Stomach (tissue), 9 donors: ENCODE results near the gene LAMC2. TPM values are rescaled to one million over a fixed set of nuclear protein-coding genes. Genes with fewer than 3 reads are reported as not detected.

Experiments
- DNase-seq, 2 donors: peaks; one replicate each; pipeline versions ENCODE4 v3.0.0 to v3.0.0-alpha.2; 2013 to 2019
- H3K27ac ChIP-seq, 5 donors: fragments of 200-600 bp in 4 of 5; sonication (generic) in 4 of 5; one replicate each; pipeline ENCODE4 v1.5.1; 2013 to 2019; ENCODE audit warnings: mild to moderate bottlenecking in 1 of 5, moderate library complexity in 1 of 5
- H3K27me3 ChIP-seq, 3 donors: fragments of 200-600 bp; sonication (generic); one replicate each; pipeline ENCODE4 v1.5.1; 2017 to 2019; ENCODE audit warnings: mixed run types in 1 of 3
- H3K36me3 ChIP-seq, 4 donors: fragments of 200-600 bp; sonication (generic); 1 replicate in 3 of 4; 2 replicates in 1 of 4; pipeline ENCODE4 v1.5.1; 2016 to 2019
- H3K4me1 ChIP-seq, 4 donors: fragments of 200-600 bp; sonication (generic); one replicate each; pipeline ENCODE4 v1.5.1; 2016 to 2019
- H3K4me3 ChIP-seq, 4 donors: fragments of 200-600 bp; sonication (generic) in 3 of 4; one replicate each; pipeline ENCODE4 v1.5.1; 2016 to 2019; ENCODE audit warnings: mild to moderate bottlenecking in 1 of 4
- H3K9me3 ChIP-seq, 4 donors: fragments of 200-600 bp; sonication (generic); one replicate each; pipeline ENCODE4 v1.5.1; 2016 to 2019
- CTCF ChIP-seq, 7 experiments: fragments of 450-650 bp in 4 of 7; fragments of 200-600 bp in 3 of 7; sonication (generic) in 3 of 7; IDR thresholded peaks; one replicate each; pipeline ENCODE4 v1.5.1; 2016 to 2019; ENCODE audit warnings: antibody characterized with exemption in 7 of 7, control low read depth in 2 of 7, mild to moderate bottlenecking in 1 of 7
- EP300 ChIP-seq: sonication (generic); formaldehyde crosslinking; IDR thresholded peaks from one replicate; pipeline ENCODE4 v1.6.1; 2017; ENCODE audit warnings: antibody characterized with exemption
- POLR2A ChIP-seq, 4 donors: fragments of 450-650 bp; IDR thresholded peaks; one replicate each; pipeline ENCODE4 v1.6.1; 2016; ENCODE audit warnings: antibody characterized with exemption in 4 of 4, control low read depth in 2 of 4, mild to moderate bottlenecking in 1 of 4, moderate library complexity in 1 of 4
- POLR2AphosphoS5 ChIP-seq, 3 donors: sonication (generic); formaldehyde crosslinking; IDR thresholded peaks; one replicate each; pipeline ENCODE4 v1.6.1; 2016; ENCODE audit warnings: antibody characterized with exemption in 3 of 3
- WGBS, 5 donors: extraction: QIAGEN DNeasy Blood & Tissue Kit in 3 of 5; methylation state at CpG; one replicate each; pipeline versions ENCODE4 v1.1.5 to v1.1.7; 2013 to 2018; 5-methylcytosine and 5-hydroxymethylcytosine counted together
- intact Hi-C: fragments of 100-400 bp; cut with DNase I; formaldehyde crosslinking; loops from one replicate; pipeline ENCODE4 v1.15.1; 2023; ENCODE audit warnings: low total_unique reads
- polyA plus RNA-seq, 3 donors: library from polyadenylated mRNA; stranded (reverse); fragments of 200-250 nt; gene quantifications; one replicate each; pipeline ENCODE4 v1.2.3, GENCODE V29; 2013
- total RNA-seq, 5 donors: library from RNA; depleted of rRNA; stranded (reverse); fragments of >200 nt; gene quantifications; one replicate each; pipeline versions ENCODE4 v1.1.0 to v1.2.3, GENCODE V29; 2014 to 2016
- donor health status: healthy with polysubstance abuse.
- donor health status: Bipolar disorder and iron deficiency.
- donor health status: healthy.

Gene LAMC2
- total and polyA plus RNA-seq, 8 donors = 2.0 to 21.3 (median 12.4) TPM

- Histone ChIP-seq H3K9me3 (no peaks in the 10 kb centered on the region), H3K27ac (no peak overlapping the region), H3K4me3 (no peak overlapping the region), H3K27me3 (no peaks in the 10 kb centered on the region), H3K36me3 (no peaks in the 10 kb centered on the region), H3K4me1 (no peaks in the 10 kb centered on the region)
- no peak for DNase-seq
- WGBS, 5 donors = 59 to 79% (median 69%) methylated on average over 1 of the region's 1 CpG
- intact Hi-C loops = no loop called here
- no peak for TF ChIP-seq EP300
- TF ChIP-seq POLR2AphosphoS5 (IDR thresholded peaks at IDR 0.05) = no peak
- TF ChIP-seq POLR2A (IDR thresholded peaks at IDR 0.05) = no peak
- TF ChIP-seq CTCF (IDR thresholded peaks at IDR 0.05) = no peak
These were observed 18.4 kb upstream of the LAMC2 start for GRCh38 chr1:183167676-183168075.

DNA sequence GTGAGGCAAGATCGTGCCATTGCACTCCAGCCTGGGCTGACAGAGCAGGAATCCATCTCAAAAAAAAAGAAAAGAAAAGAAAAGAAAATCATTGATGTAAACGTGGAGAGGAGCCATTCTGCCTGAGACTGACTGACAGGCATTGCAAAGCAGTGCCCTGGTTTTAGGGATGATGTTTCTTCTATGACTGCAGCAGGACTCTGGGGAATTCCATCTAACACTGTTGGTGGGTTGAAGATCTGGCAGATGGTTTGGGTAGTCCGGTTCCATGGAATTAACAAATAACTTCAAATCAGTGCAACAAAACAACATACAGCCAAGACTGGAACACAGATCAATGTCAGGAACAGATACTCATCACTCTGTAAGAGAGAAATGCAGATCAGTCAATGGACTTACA lies 17.8 kb upstream of the LAMC2 start:
- Histone ChIP-seq H3K36me3 (no peaks in the 10 kb centered on the region), H3K4me1 (no peaks in the 10 kb centered on the region), H3K27ac (no peak overlapping the region), H3K9me3 (no peaks in the 10 kb centered on the region), H3K27me3 (no peaks in the 10 kb centered on the region), H3K4me3 (no peak overlapping the region)
- intact Hi-C loops = no loop called here
- 67 to 80% (median 70%) methylated on average over 3 of the region's 3 CpGs for WGBS, 5 donors
- DNase-seq = no peak
- TF ChIP-seq CTCF (IDR thresholded peaks at IDR 0.05) = no peak
- TF ChIP-seq EP300 = no peak
- no peak for TF ChIP-seq POLR2A (IDR thresholded peaks at IDR 0.05)
- no peak for TF ChIP-seq POLR2AphosphoS5 (IDR thresholded peaks at IDR 0.05)

GRCh38 chr1:183173828-183174227 lies 12.2 kb upstream of the LAMC2 start:
- TF ChIP-seq POLR2A (IDR thresholded peaks at IDR 0.05) = no peak
- H3K4me1 ChIP-seq = peaks cover 0 to 12% (median 2%) of the 10 kb centered on the region in 4 donors
- DNase-seq = no peak
- H3K27ac ChIP-seq = no peak overlapping the region
- no peaks in the 10 kb centered on the region for H3K36me3 ChIP-seq
- intact Hi-C loops = no loop called here
- no peak overlapping the region for H3K4me3 ChIP-seq
- no peaks in the 10 kb centered on the region for H3K9me3 ChIP-seq
- 66 to 82% (median 69%) methylated on average over 2 of the region's 2 CpGs for WGBS, 5 donors
- H3K27me3 ChIP-seq = no peaks in the 10 kb centered on the region

- 61 to 91% (median 72%) methylated on average over 1 of the region's 1 CpG for WGBS, 5 donors
These were observed 10.4 kb upstream of the LAMC2 start for GRCh38 chr1:183175631-183176030.

More at GRCh38 chr1:183175631-183176030, 10.4 kb upstream of the LAMC2 start:
- TF ChIP-seq EP300 (no peak), CTCF (IDR thresholded peaks at IDR 0.05) (no peak), POLR2A (IDR thresholded peaks at IDR 0.05) (no peak), POLR2AphosphoS5 (IDR thresholded peaks at IDR 0.05) (no peak)
- Histone ChIP-seq H3K4me1 (peaks cover 0 to 22% (median 9%) of the 10 kb centered on the region in 4 donors), H3K27ac (no peak overlapping the region), H3K36me3 (no peaks in the 10 kb centered on the region), H3K27me3 (no peaks in the 10 kb centered on the region), H3K9me3 (no peaks in the 10 kb centered on the region), H3K4me3 (no peak overlapping the region)
- intact Hi-C loops = no loop called here
- no peak for DNase-seq
